ENCODE measurements around the gene NDUFB7.

- TF ChIP-seq CTCF (IDR thresholded peaks at IDR 0.05; ENCODE audit: low read depth, low read length, poor library complexity, severe bottlenecking) (no peak), EZH2phosphoT487 (IDR thresholded peaks at IDR 0.05; ENCODE audit: borderline replicate concordance, low read length) (no peak)
Measured at GRCh38 chr19:14582894-14583340, 11.1 kb upstream of the NDUFB7 start, which contains the start of gene CLEC17A.

Data from DOHH2 (cell line).